ENCODE results near the gene FAM25G. TPM values are rescaled to one million over a fixed set of nuclear protein-coding genes. Genes with fewer than 3 reads are reported as not detected.
A peak's percentile ranks its signal among the peaks of the same experiment; 100 is the strongest.

Gene FAM25G
- total RNA-seq, 1 donor from 2014 or later, result not detected

DNA sequence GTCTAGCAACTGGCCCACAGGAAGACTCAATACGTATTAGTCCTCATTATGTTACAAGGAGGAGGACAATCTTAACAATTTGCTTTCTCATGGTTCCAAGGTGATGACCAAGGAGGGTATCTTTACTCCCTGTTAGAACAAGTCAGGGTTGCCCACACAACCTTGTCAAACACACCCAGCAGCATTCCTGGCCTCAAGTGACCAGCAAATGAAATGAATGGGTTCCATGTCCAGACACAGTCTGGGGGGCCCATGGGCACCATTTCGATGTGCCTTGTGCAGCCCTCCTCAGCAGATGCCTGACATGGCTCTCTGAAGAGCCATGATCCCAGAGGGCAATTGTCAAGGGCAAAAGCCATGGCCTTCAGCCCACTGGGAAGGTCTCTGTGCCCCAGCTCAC, 48.4 kb downstream of the FAM25G start:
- Mint-ChIP-seq H3K4me3 (no peak overlapping the region), H3K27ac (ENCODE audit: unreplicated experiment) (no peak overlapping the region), H3K27me3 (ENCODE audit: low read depth) (peaks cover 2% of the 10 kb centered on the region), H3K4me1 (no peaks in the 10 kb centered on the region), H3K9me3 (peaks cover 12% of the 10 kb centered on the region), H3K36me3 (ENCODE audit: low read depth) (no peaks in the 10 kb centered on the region)
- TF ChIP-seq CTCF (conservative IDR thresholded peaks at IDR 0.05), result no peak
- no peak for DNase-seq (ENCODE audit: low read depth, low spot score)

- no peak for TF ChIP-seq CTCF (conservative IDR thresholded peaks at IDR 0.05)
- H3K4me3 Mint-ChIP-seq, result no peak overlapping the region
- H3K36me3 Mint-ChIP-seq (ENCODE audit: low read depth), result no peaks in the 10 kb centered on the region
- no peak for DNase-seq (ENCODE audit: low read depth, low spot score)
- H3K27ac Mint-ChIP-seq (ENCODE audit: unreplicated experiment), result no peak overlapping the region
- no peaks in the 10 kb centered on the region for H3K4me1 Mint-ChIP-seq
- peaks cover 2% of the 10 kb centered on the region for H3K27me3 Mint-ChIP-seq (ENCODE audit: low read depth)
- peaks cover 12% of the 10 kb centered on the region for H3K9me3 Mint-ChIP-seq
Observed at GRCh38 chr10:47442351-47442750, 49.1 kb downstream of the FAM25G start.

DNA sequence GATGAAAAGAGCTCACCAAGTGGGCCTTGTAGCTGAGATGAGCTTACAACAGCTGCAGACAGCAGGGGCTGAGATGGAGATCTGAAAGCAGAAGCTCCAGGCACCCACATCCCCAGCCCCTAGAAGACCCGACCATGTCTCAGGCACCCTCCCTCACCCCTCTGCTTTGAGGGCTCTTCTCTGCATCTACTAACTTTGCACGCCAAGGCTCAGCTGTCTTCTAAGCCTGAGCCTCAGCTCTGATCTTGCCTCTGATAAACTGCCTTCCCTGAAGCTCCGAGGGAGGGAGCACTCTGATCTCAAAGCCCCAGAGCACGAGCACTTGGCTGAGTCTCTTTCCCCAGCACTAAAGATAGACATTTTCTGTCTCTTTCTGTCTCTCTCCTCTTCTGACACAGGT, 49.6 kb downstream of the FAM25G start:
- DNase-seq (ENCODE audit: low read depth, low spot score), result no peak
- Mint-ChIP-seq H3K36me3 (ENCODE audit: low read depth) (no peaks in the 10 kb centered on the region), H3K4me1 (no peaks in the 10 kb centered on the region), H3K9me3 (peaks cover 12% of the 10 kb centered on the region), H3K4me3 (no peak overlapping the region), H3K27me3 (ENCODE audit: low read depth) (peaks cover 2% of the 10 kb centered on the region), H3K27ac (ENCODE audit: unreplicated experiment) (no peak overlapping the region)
- TF ChIP-seq CTCF (conservative IDR thresholded peaks at IDR 0.05), result no peak

GRCh38 chr10:47440207-47440606, 51.3 kb downstream of the FAM25G start:
- no peak for DNase-seq (ENCODE audit: low read depth, low spot score)
- no peak overlapping the region for H3K4me3 Mint-ChIP-seq
- peaks cover 7% of the 10 kb centered on the region for H3K9me3 Mint-ChIP-seq
- no peaks in the 10 kb centered on the region for H3K36me3 Mint-ChIP-seq (ENCODE audit: low read depth)
- no peaks in the 10 kb centered on the region for H3K4me1 Mint-ChIP-seq
- TF ChIP-seq CTCF (conservative IDR thresholded peaks at IDR 0.05), result no peak
- H3K27me3 Mint-ChIP-seq (ENCODE audit: low read depth), result peaks cover 9% of the 10 kb centered on the region
- no peak overlapping the region for H3K27ac Mint-ChIP-seq (ENCODE audit: unreplicated experiment)

DNA sequence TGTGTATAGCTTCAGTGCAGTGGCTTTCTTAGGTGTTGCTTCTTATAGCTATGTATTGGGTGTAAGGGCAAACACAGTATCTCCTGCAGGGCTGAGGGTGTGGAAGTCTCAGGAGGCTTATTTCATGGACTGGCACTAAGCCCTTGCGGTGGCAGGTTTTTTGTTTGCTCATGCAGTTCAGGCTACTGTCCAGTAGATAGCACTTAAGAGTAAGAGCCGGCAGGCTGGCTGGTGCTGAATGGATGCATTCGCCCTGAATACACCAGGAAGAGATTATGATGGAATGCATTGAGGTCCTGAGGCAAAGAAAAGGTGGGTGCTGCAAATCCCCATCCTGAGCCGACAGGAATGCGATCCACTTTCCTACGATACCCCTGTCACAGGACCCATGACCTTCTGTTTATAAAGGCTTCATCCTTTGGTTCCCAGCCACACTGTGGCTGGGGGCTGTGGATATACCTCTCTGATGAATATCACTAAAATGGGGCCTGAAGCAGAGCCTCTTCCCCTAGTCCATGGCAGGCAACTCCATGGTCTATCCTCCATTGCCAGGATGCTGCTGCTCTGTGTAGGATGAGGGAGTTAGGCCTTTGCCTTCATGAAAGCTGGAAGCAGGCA, 52.5 kb downstream of the FAM25G start:
- Mint-ChIP-seq H3K27me3 (ENCODE audit: low read depth) (peaks cover 9% of the 10 kb centered on the region), H3K36me3 (ENCODE audit: low read depth) (no peaks in the 10 kb centered on the region), H3K27ac (ENCODE audit: unreplicated experiment) (no peak overlapping the region), H3K4me3 (no peak overlapping the region), H3K9me3 (peaks cover 5% of the 10 kb centered on the region), H3K4me1 (no peaks in the 10 kb centered on the region)
- peak; percentile 66 for TF ChIP-seq CTCF (conservative IDR thresholded peaks at IDR 0.05)
- DNase-seq (ENCODE audit: low read depth, low spot score), result peak; percentile 23

Other genes with a start within 250 kb of the FAM25G start
- gene GDF10, start 191.5 kb downstream of the FAM25G start, total RNA-seq, result 2.9 and 3.2 TPM in 2 replicates
- not detected in 2 replicates for gene GDF2, start 169.2 kb downstream of the FAM25G start, total RNA-seq
- not detected in 2 replicates for gene RBP3, start 143.3 kb downstream of the FAM25G start, total RNA-seq
- 2.9 and 3.2 TPM in 2 replicates for gene ZNF488, start 107.4 kb downstream of the FAM25G start, total RNA-seq
- gene ANXA8, start 7.6 kb downstream of the FAM25G start, total RNA-seq, result not detected in 2 replicates
- 12.2 and 12.8 TPM in 2 replicates for gene AGAP9, start 31.9 kb upstream of the FAM25G start, total RNA-seq

Measured in neural crest cell (in vitro differentiated cells).